ENCODE measurements around the gene CFAP61.

GRCh38 chr20:20261159-20261558, 208.8 kb downstream of the CFAP61 start:
- TF ChIP-seq, protein P1, sequence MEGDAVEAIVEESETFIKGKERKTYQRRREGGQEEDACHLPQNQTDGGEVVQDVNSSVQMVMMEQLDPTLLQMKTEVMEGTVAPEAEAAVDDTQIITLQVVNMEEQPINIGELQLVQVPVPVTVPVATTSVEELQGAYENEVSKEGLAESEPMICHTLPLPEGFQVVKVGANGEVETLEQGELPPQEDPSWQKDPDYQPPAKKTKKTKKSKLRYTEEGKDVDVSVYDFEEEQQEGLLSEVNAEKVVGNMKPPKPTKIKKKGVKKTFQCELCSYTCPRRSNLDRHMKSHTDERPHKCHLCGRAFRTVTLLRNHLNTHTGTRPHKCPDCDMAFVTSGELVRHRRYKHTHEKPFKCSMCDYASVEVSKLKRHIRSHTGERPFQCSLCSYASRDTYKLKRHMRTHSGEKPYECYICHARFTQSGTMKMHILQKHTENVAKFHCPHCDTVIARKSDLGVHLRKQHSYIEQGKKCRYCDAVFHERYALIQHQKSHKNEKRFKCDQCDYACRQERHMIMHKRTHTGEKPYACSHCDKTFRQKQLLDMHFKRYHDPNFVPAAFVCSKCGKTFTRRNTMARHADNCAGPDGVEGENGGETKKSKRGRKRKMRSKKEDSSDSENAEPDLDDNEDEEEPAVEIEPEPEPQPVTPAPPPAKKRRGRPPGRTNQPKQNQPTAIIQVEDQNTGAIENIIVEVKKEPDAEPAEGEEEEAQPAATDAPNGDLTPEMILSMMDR (IDR thresholded peaks at IDR 0.05), result no peak
- TF ChIP-seq POLR2A (IDR thresholded peaks at IDR 0.05), result no peak
